Mucosa of stomach (tissue), 1 donor: ENCODE results near the gene GTF2H2C_2.
"Not testable (repeated sequence)": the region's sequence is repeated elsewhere in the genome, so short reads cannot be mapped to it uniquely, and the experiment has no call there.

ENCODE experiments used
- H3K27me3 ChIP-seq: one replicate; pipeline ENCODE4 v1.7.0; 2013; ENCODE audit warnings: mild to moderate bottlenecking, low read length; ENCODE audit not compliant: control insufficient read depth, insufficient read depth
- H3K36me3 ChIP-seq: one replicate; pipeline ENCODE4 v1.7.0; 2013; ENCODE audit warnings: low read length; ENCODE audit not compliant: control insufficient read depth, insufficient read depth
- H3K4me1 ChIP-seq: one replicate; pipeline ENCODE4 v1.7.0; 2013; ENCODE audit warnings: mild to moderate bottlenecking, low read length; ENCODE audit not compliant: control insufficient read depth, insufficient read depth
- H3K4me3 ChIP-seq: one replicate; pipeline ENCODE4 v1.7.0; 2013; ENCODE audit warnings: low read length
- H3K9ac ChIP-seq: one replicate; pipeline ENCODE4 v1.7.0; 2013; ENCODE audit warnings: mild to moderate bottlenecking, low read length, moderate library complexity
- H3K9me3 ChIP-seq: one replicate; pipeline ENCODE4 v1.7.0; 2013; ENCODE audit warnings: mild to moderate bottlenecking, low read length, moderate library complexity; ENCODE audit not compliant: control insufficient read depth
- donor health status: Pancreatic carcinoma.

GTF2H2C_2 gene

GRCh38 chr5:70415117-70415516 is at the start of gene GTF2H2C_2:
GTF2H2C_2 (plus strand) TSS chr5:70415368.
- not testable (repeated sequence) for H3K36me3 ChIP-seq, H3K9ac ChIP-seq, H3K4me3 ChIP-seq, H3K9me3 ChIP-seq, H3K4me1 ChIP-seq, H3K27me3 ChIP-seq

- H3K4me1 ChIP-seq, H3K27me3 ChIP-seq, H3K4me3 ChIP-seq, H3K9ac ChIP-seq, H3K36me3 ChIP-seq, H3K9me3 ChIP-seq: not testable (repeated sequence)
These were observed 14.0 kb upstream of the GTF2H2C_2 start for GRCh38 chr5:70400984-70401686.

GRCh38 chr5:70421322-70421721 is 6.2 kb downstream of the GTF2H2C_2 start:
- not testable (repeated sequence) for H3K36me3 ChIP-seq, H3K4me1 ChIP-seq, H3K27me3 ChIP-seq, H3K4me3 ChIP-seq, H3K9ac ChIP-seq, H3K9me3 ChIP-seq

- not testable (repeated sequence) for H3K36me3 ChIP-seq, H3K4me3 ChIP-seq, H3K9me3 ChIP-seq, H3K9ac ChIP-seq, H3K4me1 ChIP-seq, H3K27me3 ChIP-seq
These were observed 8.0 kb downstream of the GTF2H2C_2 start for GRCh38 chr5:70423215-70423614.

DNA sequence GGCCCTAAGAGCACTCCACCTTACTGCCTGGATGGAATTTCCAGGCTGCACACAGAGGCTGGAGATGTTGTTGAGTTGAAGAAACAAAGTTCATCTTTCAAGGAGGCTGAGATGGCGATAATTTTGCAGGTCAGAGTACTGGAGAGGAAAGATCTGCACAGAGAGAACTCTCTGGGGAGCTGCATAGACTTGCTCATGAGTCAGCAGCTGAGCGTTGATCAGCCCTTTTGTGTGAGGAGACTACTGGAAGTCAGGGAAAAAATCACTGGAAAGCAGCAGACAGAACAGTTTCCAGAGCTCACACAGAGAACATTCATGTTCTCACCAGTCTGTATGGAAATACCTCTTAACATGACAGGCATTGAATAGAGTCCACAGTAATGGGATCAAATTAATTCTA is 23.4 kb downstream of the GTF2H2C_2 start:
- H3K36me3 ChIP-seq, H3K4me1 ChIP-seq, H3K9me3 ChIP-seq, H3K4me3 ChIP-seq, H3K27me3 ChIP-seq, H3K9ac ChIP-seq: not testable (repeated sequence)

- not testable (repeated sequence) for H3K36me3 ChIP-seq, H3K4me1 ChIP-seq, H3K9me3 ChIP-seq, H3K9ac ChIP-seq, H3K27me3 ChIP-seq, H3K4me3 ChIP-seq
These were observed 34.4 kb downstream of the GTF2H2C_2 start for GRCh38 chr5:70449565-70449964.

DNA sequence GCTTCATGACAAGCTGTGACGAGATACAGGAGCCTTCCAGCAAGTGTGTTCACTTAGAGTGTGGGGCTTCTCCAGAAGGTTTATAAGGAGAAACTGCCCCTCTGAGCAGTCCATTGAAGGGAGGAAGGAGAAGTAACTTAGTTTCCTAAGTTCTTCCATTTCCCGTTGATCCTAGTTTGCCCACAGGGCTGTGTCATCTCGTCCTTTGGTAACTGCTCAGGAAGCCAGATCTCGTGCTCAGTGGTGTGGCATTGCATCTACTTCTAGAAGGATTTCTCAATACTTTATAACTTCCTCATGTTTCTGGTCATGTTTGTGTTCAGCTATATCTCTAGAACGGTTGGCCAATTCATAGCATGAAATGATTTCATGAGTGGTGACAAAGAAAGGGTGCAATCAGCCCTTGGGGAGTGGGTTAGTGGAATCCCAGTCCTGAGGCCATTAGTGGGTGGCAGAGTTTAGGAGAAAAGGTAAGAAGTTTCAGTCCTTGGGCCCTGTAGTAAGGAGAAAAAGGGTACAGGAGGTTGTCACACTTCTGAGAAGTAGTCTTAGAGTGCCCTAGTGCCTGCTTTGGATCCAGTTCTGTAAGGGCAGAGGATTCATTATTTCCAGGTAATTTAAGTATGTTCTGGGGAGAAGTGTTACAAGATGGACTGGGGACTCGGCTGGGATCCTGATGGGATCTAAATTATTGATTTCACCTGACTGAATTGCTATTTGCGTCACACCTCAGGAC is 36.2 kb downstream of the GTF2H2C_2 start:
- not testable (repeated sequence) for H3K36me3 ChIP-seq, H3K9me3 ChIP-seq, H3K9ac ChIP-seq, H3K4me1 ChIP-seq, H3K27me3 ChIP-seq, H3K4me3 ChIP-seq

- not testable (repeated sequence) for H3K9ac ChIP-seq, H3K4me3 ChIP-seq, H3K36me3 ChIP-seq
These were observed 41.9 kb downstream of the GTF2H2C_2 start for GRCh38 chr5:70457093-70457492.

GRCh38 chr5:70459188-70459587 is 44.0 kb downstream of the GTF2H2C_2 start:
- not testable (repeated sequence) for H3K9ac ChIP-seq, H3K36me3 ChIP-seq, H3K4me3 ChIP-seq, H3K4me1 ChIP-seq, H3K9me3 ChIP-seq, H3K27me3 ChIP-seq

More at GRCh38 chr5:70457093-70457492, 41.9 kb downstream of the GTF2H2C_2 start:
- H3K27me3 ChIP-seq, H3K9me3 ChIP-seq, H3K4me1 ChIP-seq: not testable (repeated sequence)

DNA sequence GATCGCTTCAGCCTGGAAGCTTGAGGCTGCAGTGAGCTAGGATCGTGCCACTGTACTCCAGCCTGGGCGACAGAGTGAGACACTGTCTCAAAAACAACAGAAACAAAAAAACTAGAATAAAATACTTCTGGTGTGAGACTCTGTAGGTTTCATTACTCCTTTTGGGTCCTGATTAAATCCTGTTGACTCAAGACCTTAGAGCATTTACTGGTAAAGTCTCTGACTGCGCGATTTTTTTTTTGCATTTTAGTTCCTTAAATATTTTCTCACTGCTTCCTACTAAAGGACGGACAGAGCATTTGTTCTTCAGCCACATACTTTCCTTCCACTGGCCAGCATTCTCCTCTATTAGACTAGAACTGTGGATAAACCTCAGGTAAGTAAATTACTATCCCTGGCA is 46.8 kb downstream of the GTF2H2C_2 start:
- not testable (repeated sequence) for H3K9me3 ChIP-seq, H3K4me1 ChIP-seq, H3K4me3 ChIP-seq

DNA sequence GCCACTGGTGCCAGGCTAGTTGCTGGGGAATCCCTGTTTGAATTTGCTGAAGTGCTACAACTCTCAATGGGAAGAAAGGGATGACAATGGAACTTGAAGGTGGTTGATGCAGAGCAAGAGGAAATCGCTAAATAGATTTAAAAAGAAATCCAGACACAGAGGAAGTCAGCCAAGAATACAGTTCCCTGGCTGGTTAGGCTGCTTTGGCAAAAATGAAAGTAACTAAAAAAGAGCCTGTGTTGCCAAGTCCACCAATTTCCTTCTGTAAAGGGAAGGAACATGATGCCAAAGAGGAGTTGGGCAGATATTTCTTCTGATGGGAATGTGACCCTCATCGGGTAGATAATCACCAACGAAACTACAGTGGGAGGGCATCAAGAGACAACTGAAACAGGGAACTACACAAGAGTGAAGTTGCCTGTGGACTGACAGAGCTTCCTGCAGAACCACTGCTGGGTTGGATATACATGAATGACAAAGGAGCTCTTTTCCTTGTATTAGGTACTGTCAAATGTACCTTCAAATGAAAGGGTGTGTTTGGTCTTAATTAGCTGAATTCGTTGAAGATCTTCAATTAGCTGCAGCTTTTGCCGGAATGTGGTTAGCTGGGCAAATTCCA is 49.0 kb downstream of the GTF2H2C_2 start:
- H3K27me3 ChIP-seq, H3K36me3 ChIP-seq, H3K9ac ChIP-seq, H3K4me1 ChIP-seq, H3K4me3 ChIP-seq, H3K9me3 ChIP-seq: not testable (repeated sequence)

More for the DNA sequence above, 46.8 kb downstream of the GTF2H2C_2 start:
- H3K36me3 ChIP-seq, H3K27me3 ChIP-seq, H3K9ac ChIP-seq: not testable (repeated sequence)

DNA sequence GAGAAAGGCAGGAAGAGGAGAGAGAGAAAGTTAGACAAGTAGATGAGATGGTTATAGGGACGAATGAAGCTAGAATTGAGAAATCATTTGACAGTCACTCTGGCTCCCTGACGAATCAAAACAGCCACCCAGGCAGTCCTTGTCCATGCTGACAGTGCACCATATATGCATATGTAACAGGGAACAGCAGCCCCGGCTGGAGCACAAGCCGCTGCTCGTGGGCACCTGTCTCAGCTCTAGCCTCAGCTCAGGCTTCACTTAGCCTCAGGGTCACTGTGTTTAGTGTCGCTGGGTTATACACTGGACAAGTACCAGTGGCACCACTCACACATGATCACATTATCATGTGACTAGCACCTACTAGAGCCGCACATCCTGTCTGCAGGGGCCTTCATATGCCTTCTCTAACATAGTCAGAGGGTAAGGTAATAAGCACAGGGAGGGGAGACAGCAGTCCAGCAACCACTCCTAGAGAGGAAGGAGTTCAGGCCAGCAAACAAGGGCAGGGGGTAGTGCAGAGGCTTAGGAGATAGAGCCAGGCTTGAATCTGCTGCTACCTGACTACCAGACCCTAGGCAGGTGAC is 54.9 kb downstream of the GTF2H2C_2 start:
- not testable (repeated sequence) for H3K27me3 ChIP-seq, H3K4me1 ChIP-seq, H3K4me3 ChIP-seq, H3K9ac ChIP-seq, H3K36me3 ChIP-seq, H3K9me3 ChIP-seq
